H7 (cell line): ENCODE data around the gene SEMA6D. TPM values are rescaled to one million over a fixed set of nuclear protein-coding genes. Genes with fewer than 3 reads are reported as not detected.

Source experiments
- DNase-seq: peaks from one replicate; pipeline ENCODE4 v3.0.0; 2012
- H3K27me3 ChIP-seq: 2 replicates; pipeline ENCODE4 v1.6.0; 2011; ENCODE audit warnings: mild to moderate bottlenecking, low read length; ENCODE audit not compliant: control insufficient read depth, insufficient read depth
- H3K36me3 ChIP-seq: replicated peaks from 2 replicates; pipeline ENCODE4 v1.5.1; 2011; ENCODE audit warnings: low read length; ENCODE audit not compliant: control insufficient read depth, insufficient read depth
- H3K4me3 ChIP-seq: 2 replicates; pipeline ENCODE4 v1.5.1; 2011; ENCODE audit warnings: low read depth, mild to moderate bottlenecking, control low read depth, low read length, moderate library complexity; ENCODE audit not compliant: insufficient read depth
- total RNA-seq: library from RNA; depleted of rRNA; stranded (reverse); fragments of >200 nt; shearing (Covaris generic); gene quantifications from 2 replicates; pipeline ENCODE4 v1.2.3, GENCODE V29; 2014

SEMA6D gene
- total RNA-seq, 1 experiment from 2014 or later: 5.5 TPM

DNA sequence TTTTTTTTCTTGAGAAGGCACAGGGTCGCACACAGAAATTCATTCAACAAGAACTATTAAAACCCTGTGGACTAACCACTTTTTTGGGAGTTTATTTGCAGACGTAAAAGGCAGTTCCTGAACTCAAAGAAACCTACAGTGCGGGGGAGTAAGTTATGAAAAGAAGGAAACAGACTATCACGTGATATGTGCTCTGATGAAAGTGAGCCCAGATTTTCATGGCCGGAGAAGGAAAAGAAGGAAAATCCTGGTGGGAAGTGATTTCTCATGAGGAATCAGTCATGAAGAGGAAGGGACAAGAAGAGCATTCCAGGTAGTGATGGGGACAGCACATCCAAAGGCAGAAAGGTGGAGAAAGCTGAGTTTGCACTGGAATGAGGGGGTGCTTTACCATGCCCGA is 26.1 kb downstream of the SEMA6D start:
- Histone ChIP-seq H3K36me3 (no peaks in the 10 kb centered on the region), H3K27me3 (peaks cover 6% of the 10 kb centered on the region; the same call in 1 of the 2 replicates), H3K4me3 (no peak overlapping the region)
- DNase-seq: no peak

DNA sequence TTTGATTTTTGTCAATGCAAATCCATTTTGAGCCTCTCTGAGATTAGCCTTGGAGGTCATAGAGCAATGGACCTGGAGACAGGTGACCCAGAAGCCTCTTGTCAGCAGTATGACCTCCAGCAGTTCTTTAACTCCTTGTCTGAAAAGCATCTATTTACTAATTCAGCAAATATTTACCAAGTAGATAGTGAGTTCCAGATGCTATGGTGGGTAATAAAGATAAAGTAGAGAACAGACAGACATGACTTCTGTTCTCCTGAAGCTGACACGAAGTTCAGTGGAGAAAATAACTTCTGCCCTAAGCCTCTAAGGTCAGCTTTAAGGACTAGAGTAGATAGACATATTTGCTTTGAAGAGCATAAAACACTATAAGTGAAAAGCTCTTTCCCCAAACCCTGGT is 26.6 kb downstream of the SEMA6D start:
- no peak for DNase-seq
- Histone ChIP-seq H3K27me3 (peaks cover 6% of the 10 kb centered on the region; the same call in 1 of the 2 replicates), H3K4me3 (no peak overlapping the region)

DNA sequence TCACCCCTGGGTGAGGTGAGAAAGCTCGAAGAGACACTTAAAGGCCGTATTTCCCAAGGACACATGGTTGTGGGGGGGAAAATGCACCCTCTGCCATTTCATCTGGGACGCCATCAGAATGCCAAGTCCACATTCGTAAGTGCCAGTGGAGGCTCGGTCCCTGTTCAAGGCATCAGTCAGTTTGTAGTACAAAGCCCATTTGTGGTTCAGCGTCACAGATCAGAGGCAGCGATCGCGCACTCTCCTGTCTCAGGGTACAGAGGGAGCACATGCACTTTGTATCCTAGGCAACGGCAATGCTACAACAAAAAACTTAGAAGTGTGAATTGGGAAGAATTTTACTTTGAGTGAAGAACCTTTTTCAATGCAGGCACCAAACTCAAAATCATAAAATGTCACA is 27.2 kb downstream of the SEMA6D start:
- Histone ChIP-seq H3K4me3 (no peak overlapping the region), H3K36me3 (no peaks in the 10 kb centered on the region), H3K27me3 (peaks cover 6% of the 10 kb centered on the region; the same call in 1 of the 2 replicates)
- DNase-seq: no peak

More for the DNA sequence above, 26.6 kb downstream of the SEMA6D start:
- no peaks in the 10 kb centered on the region for H3K36me3 ChIP-seq

DNA sequence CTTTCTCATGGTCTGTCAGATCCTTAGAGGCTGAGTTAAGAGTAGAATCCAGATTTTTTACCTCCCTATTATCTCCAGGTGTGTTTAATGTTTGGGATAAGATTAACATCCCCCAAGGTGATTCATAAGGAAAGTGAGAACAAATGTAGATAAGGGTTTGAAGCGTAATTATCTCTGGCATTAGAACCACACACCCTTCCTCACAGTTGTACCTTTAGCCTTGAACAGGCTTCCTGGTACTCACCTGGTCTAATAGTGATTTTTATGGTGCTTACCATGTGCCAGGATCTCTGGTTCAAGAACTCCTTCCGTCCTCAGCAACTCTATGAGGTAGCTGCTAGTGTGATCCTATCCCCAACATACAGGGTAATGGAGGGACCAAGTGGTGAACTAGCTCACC is 27.7 kb downstream of the SEMA6D start:
- H3K36me3 ChIP-seq: no peaks in the 10 kb centered on the region

DNA sequence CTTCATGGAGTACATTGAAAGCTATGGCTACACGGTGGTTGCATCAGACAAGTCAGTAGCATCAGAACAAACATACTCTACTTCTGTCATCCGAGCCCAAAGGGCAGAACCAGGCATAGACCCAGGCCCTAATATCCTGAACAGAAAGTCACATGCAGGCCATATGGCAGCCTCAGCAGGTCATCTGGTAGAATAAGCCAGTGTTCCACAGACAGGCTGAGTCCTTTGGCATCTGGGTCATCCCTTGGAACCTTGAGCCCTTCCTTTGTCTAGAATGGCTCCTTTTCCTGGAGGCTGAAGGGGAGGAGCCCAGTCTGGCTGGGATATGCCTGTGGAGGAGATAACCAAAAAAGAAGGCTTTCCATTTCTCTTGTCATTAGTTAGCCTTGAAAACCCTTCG is 29.2 kb downstream of the SEMA6D start:
- Histone ChIP-seq H3K4me3 (no peak overlapping the region), H3K27me3 (peaks cover 6% of the 10 kb centered on the region; the same call in 1 of the 2 replicates), H3K36me3 (no peaks in the 10 kb centered on the region)
- DNase-seq: no peak

More for the DNA sequence above, 27.7 kb downstream of the SEMA6D start:
- H3K27me3 ChIP-seq: peaks cover 6% of the 10 kb centered on the region; the same call in 1 of the 2 replicates
- no peak overlapping the region for H3K4me3 ChIP-seq
- DNase-seq: no peak

DNA sequence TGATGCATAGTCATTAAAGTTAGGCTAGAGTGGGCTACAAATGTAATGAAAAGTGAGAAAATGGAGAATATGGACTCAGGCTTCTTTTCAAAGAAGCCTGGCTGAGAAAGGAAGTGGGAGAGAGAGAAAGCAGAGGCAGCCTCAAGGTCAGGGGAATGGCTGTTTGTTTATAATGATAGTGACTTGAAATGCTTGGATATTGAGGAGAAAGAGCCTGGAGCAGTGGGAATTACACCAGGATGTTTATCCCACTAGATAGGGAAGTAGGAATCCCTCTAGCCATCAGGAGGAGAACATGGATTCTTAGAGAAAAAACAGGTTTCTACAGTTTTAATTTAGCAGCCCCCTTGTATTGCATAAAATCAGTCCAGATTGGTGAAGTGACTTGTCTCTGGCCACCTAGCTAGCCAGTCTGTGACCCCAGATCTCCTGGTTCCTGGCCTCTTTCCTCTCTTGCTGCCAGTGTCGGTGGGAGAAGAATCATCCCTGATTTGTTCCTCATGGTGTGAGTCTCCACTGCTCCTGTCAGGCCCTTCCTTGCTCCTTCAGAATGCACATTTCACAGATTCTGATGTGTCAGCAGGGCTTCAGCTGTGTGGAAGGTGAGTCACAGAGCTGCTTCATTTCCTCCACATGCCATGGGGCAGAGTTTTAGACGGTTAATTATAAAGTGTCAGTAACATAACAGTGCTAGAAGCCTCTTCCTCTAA is 32.9 kb downstream of the SEMA6D start:
- no peak for DNase-seq
- H3K36me3 ChIP-seq: no peaks in the 10 kb centered on the region
- H3K27me3 ChIP-seq: no peaks in the 10 kb centered on the region
- no peak overlapping the region for H3K4me3 ChIP-seq

DNA sequence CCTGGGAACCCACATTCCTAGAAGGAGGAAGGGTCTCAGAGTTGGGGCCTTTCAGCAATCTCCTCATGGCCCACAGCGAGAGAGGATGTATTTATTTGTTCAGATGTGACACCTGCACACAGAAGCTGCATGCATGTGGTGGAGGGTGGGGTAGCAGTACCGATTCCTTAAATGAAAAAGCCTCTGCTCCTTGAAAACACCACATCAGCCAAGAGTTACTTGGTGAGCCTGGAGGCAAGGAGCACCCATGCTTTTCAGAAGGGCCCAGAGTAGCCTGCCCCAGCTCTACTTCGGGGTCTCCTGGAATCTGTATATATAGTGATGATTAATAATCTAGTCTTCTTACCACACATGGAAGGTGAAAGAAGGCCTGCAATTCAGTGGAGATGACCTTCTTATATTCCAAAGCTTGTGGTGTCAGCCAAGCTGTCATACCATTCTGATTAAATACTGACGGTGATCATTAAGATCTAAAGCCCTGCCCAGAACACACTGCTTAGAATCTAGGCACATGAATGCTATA is 33.5 kb downstream of the SEMA6D start:
- DNase-seq: no peak
- H3K36me3 ChIP-seq: no peaks in the 10 kb centered on the region
- H3K4me3 ChIP-seq: no peak overlapping the region
- H3K27me3 ChIP-seq: no peaks in the 10 kb centered on the region

DNA sequence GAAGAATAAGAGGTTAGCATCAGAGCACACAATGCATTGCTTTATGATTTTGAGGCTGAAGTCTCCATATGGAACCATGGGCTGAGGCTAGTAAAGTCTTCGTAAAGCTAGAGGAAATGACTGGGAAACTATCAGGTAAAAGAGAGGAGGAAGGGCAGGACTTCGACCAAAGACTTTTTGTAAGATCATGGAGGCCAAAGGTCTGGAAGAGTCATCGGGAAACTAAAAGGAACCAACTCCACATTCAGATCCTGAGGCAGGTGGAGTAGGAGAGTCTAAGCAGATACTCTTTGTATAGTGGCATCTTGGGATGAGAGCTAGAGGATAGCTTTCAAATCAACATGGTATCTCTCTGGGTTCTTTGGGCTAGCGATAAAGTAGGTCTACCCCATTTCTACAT is 36.3 kb downstream of the SEMA6D start:
- Histone ChIP-seq H3K27me3 (no peaks in the 10 kb centered on the region), H3K4me3 (no peak overlapping the region), H3K36me3 (no peaks in the 10 kb centered on the region)
- DNase-seq: no peak

DNA sequence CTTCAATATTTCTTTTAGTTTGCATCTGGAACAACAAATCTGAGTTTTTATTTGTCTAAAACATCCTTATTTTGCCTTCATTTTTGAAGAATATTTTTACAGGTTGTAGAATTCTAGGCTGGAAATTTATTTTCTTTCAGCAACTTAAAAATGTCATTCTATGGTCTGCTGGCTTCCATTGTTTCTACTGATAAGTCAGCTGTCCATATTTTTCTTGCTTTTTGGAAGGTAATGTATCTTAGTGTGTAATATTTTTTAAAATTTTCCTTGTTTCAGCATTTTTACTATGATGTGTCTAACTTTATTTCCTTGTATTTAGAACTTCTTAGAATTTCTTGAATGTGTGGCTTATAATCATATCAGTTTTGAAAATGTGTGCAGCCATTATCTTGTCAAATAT is 37.0 kb downstream of the SEMA6D start:
- Histone ChIP-seq H3K36me3 (no peaks in the 10 kb centered on the region), H3K4me3 (no peak overlapping the region), H3K27me3 (no peaks in the 10 kb centered on the region)
- DNase-seq: no peak

DNA sequence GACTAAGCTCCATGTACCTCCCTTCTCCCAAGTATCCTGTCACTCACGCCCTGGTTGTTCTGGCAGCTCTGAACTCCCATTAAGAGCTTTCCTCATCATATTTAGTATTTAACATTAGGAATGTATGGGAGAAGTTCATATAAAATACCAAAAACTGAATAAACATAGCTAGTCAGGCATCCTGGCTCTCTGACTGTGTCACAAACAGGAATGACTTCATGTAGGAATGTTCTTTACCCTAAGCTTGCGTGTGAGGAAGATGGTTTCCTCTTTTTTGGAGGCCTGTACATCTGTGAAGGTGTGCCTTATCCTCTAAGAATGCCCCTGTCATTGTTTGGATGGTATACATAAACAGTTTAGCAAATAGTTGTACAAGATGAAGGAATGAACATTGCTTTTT is 38.6 kb downstream of the SEMA6D start:
- no peaks in the 10 kb centered on the region for H3K36me3 ChIP-seq
- DNase-seq: no peak
- no peak overlapping the region for H3K4me3 ChIP-seq
- no peaks in the 10 kb centered on the region for H3K27me3 ChIP-seq

DNA sequence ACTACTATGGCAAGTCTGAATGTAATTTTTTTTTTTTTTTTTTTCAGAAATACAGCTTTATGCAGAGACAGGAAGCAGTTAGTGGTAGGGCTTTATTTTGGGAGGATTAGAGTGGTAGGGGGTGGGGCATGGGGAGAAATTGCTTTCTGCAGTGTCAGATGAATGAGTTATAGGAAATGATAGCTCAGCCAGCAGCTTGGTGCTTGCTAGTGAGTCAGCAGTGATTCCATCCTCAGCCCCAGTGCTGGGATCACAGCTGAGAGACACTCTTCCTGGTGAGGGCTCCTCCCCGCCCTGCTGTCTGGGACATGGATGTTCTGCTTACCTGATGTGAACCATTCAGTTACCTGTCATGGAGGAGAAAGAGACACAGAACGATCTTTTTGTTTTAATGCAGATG is 39.6 kb downstream of the SEMA6D start:
- no peaks in the 10 kb centered on the region for H3K27me3 ChIP-seq
- H3K4me3 ChIP-seq: no peak overlapping the region
- DNase-seq: peak; percentile 4
- H3K36me3 ChIP-seq: no peaks in the 10 kb centered on the region

DNA sequence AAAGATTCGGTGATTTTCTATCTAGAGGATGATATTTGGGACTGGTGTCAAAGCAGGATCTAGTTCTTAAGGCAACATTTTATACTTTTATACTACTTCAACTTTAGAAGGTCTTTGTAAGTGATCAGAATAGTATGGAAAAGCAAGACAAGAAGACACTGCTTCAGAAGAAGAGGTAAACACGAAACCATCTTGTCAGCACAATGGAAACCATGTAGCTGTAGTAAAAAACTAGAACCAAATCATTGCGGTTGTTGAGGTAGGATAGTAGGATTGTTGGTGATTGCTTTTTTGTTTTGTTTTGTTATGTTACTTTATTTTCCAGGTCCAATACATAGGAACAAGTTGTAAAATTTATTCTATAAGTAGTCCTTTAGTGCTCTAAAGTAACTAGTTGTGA is 40.0 kb downstream of the SEMA6D start:
- H3K27me3 ChIP-seq: no peaks in the 10 kb centered on the region
- H3K36me3 ChIP-seq: no peaks in the 10 kb centered on the region
- no peak overlapping the region for H3K4me3 ChIP-seq
- no peak for DNase-seq

DNA sequence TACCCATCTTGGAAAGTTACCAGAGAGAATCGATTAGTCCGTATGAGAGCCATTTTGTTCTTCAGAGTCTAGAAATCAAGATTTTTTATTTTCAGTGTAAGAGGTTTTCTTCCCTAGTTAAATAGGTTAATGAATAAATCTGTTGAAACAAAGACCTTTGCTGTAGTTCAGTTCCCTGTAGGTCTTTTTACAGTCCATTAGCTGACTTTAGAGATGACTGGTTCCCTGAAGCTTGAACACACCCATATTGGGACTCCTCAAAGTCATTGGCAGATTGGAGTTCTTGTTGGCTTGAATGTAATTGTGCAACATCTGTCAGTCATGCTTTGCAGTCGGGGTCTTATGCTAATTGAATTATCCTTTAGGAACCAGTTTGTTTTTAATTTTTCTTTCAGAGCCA is 45.3 kb downstream of the SEMA6D start:
- no peaks in the 10 kb centered on the region for H3K36me3 ChIP-seq
- no peak for DNase-seq
- no peak overlapping the region for H3K4me3 ChIP-seq
- no peaks in the 10 kb centered on the region for H3K27me3 ChIP-seq

DNA sequence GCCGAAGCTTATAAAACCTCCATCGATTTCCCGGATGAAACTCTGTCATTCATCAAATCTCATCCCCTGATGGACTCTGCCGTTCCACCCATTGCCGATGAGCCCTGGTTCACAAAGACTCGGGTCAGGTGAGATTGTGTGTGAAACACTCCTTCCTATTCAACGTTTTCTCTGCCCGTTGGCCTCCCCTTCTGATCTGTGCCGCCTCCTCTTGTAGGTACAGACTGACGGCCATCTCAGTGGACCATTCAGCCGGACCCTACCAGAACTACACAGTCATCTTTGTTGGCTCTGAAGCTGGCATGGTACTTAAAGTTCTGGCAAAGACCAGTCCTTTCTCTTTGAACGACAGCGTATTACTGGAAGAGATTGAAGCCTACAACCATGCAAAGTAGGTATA is 47.4 kb downstream of the SEMA6D start:
- Histone ChIP-seq H3K27me3 (no peaks in the 10 kb centered on the region), H3K4me3 (no peak overlapping the region), H3K36me3 (no peaks in the 10 kb centered on the region)
- DNase-seq: no peak

DNA sequence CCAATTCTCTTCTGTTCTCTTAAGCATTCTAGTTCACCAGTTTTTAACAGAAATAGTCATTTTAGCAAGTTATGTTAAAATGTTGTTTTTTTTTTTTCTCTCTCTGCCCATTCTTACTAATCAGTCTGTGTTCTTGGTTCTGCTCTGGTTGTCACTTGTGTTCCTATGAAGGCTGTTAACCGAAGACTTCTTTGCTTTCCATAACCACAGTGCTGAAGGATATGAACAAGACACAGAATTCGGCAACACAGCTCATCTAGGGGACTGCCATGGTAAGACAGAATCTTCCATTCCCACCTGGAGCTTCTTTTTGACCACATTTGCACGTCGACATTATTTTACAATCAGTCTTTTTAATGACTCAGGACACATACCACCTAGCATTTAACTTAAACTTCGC is 49.1 kb downstream of the SEMA6D start:
- H3K27me3 ChIP-seq: no peaks in the 10 kb centered on the region
- no peak overlapping the region for H3K4me3 ChIP-seq
- no peak for DNase-seq
- H3K36me3 ChIP-seq: no peaks in the 10 kb centered on the region
